DMS153 treated with DMSO at 0.1 percent for 48 hours (cell line): ENCODE results near the gene ACKR3.

Source experiments
- DNase-seq: peaks from one replicate; lab custom pipeline; 2025; ENCODE audit not compliant: unreplicated experiment; lab: John Stamatoyannopoulos, UW

ACKR3 gene

GRCh38 chr2:236628256-236628901, 58.8 kb downstream of the ACKR3 start:
- no peak for DNase-seq

GRCh38 chr2:236628981-236629605, 59.5 kb downstream of the ACKR3 start:
- DNase-seq = no peak

GRCh38 chr2:236629961-236630872, 60.6 kb downstream of the ACKR3 start:
- DNase-seq = no peak

- DNase-seq = no peak
These were observed 61.7 kb downstream of the ACKR3 start for GRCh38 chr2:236631281-236631855.

- DNase-seq = no peak
These were observed 62.2 kb downstream of the ACKR3 start for GRCh38 chr2:236631856-236632291.
